Neutrophil (primary cell): ENCODE results near the gene TNNT2.

Experiments used
- H3K27ac ChIP-seq: fragments of 200-600 bp; sonication (generic); 2 replicates; pipeline ENCODE4 v1.5.1; 2016; ENCODE audit warnings: mild to moderate bottlenecking, moderate library complexity
- H3K27me3 ChIP-seq: fragments of 200-600 bp; sonication (generic); 2 replicates; pipeline ENCODE4 v1.6.0; 2016; ENCODE audit warnings: mild to moderate bottlenecking
- H3K36me3 ChIP-seq: fragments of 200-600 bp; sonication (generic); 2 replicates; pipeline ENCODE4 v1.5.1; 2017
- H3K4me1 ChIP-seq, 2 experiments: fragments of 200-600 bp in 1 of 2; sonication (generic) in 1 of 2; 1 replicate in 1 of 2; 2 replicates in 1 of 2; pipeline versions ENCODE4 v1.5.1 to v1.6.1; 2013 to 2016; ENCODE audit warnings: low read depth in 1 of 2, low read length in 1 of 2, mild to moderate bottlenecking in 1 of 2, moderate library complexity in 1 of 2; ENCODE audit not compliant: control insufficient read depth in 1 of 2, insufficient read depth in 1 of 2
- H3K4me3 ChIP-seq, 2 experiments: fragments of 200-600 bp in 1 of 2; sonication (generic) in 1 of 2; 1 replicate in 1 of 2; 2 replicates in 1 of 2; pipeline ENCODE4 v1.5.1; 2013 to 2016; ENCODE audit warnings: low read depth in 1 of 2, low read length in 1 of 2, mild to moderate bottlenecking in 1 of 2, moderate library complexity in 1 of 2
- H3K9me3 ChIP-seq: fragments of 200-600 bp; sonication (generic); 2 replicates; pipeline ENCODE4 v1.5.1; 2016
- TF ChIP-seq, protein P1 (sequence below): fragments of 200-600 bp; sonication (generic); IDR thresholded peaks from 2 replicates; pipeline ENCODE4 v1.5.1; 2016; ENCODE audit warnings: antibody characterized with exemption

TNNT2 gene

GRCh38 chr1:201313086-201313485, 64.4 kb downstream of the TNNT2 start:
- peaks cover 25% of the 10 kb centered on the region for H3K27me3 ChIP-seq
- no peaks in the 10 kb centered on the region for H3K36me3 ChIP-seq
- peaks cover 0 to 24% of the 10 kb centered on the region in 2 experiments for H3K4me1 ChIP-seq
- H3K27ac ChIP-seq, result no peak overlapping the region
- no peak overlapping the region for H3K4me3 ChIP-seq
- TF ChIP-seq, protein P1, sequence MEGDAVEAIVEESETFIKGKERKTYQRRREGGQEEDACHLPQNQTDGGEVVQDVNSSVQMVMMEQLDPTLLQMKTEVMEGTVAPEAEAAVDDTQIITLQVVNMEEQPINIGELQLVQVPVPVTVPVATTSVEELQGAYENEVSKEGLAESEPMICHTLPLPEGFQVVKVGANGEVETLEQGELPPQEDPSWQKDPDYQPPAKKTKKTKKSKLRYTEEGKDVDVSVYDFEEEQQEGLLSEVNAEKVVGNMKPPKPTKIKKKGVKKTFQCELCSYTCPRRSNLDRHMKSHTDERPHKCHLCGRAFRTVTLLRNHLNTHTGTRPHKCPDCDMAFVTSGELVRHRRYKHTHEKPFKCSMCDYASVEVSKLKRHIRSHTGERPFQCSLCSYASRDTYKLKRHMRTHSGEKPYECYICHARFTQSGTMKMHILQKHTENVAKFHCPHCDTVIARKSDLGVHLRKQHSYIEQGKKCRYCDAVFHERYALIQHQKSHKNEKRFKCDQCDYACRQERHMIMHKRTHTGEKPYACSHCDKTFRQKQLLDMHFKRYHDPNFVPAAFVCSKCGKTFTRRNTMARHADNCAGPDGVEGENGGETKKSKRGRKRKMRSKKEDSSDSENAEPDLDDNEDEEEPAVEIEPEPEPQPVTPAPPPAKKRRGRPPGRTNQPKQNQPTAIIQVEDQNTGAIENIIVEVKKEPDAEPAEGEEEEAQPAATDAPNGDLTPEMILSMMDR, result no peak
- H3K9me3 ChIP-seq, result no peaks in the 10 kb centered on the region

- no peak overlapping the region for H3K27ac ChIP-seq
- H3K9me3 ChIP-seq, result no peaks in the 10 kb centered on the region
- no peaks in the 10 kb centered on the region for H3K36me3 ChIP-seq
- TF ChIP-seq, protein P1, result no peak
- H3K4me3 ChIP-seq, result no peak overlapping the region
- H3K27me3 ChIP-seq, result peaks cover 32% of the 10 kb centered on the region
- peaks cover 0 to 24% of the 10 kb centered on the region in 2 experiments for H3K4me1 ChIP-seq
These were observed 65.2 kb downstream of the TNNT2 start for GRCh38 chr1:201312298-201312697.

GRCh38 chr1:201311356-201312011, 66.0 kb downstream of the TNNT2 start:
- Histone ChIP-seq H3K4me3 (no peak overlapping the region), H3K27me3 (peaks cover 36% of the 10 kb centered on the region), H3K4me1 (peaks cover 0 to 24% of the 10 kb centered on the region in 2 experiments), H3K27ac (no peak overlapping the region), H3K36me3 (no peaks in the 10 kb centered on the region), H3K9me3 (no peaks in the 10 kb centered on the region)
- TF ChIP-seq, protein P1, result no peak

- TF ChIP-seq, protein P1, result no peak
- H3K9me3 ChIP-seq, result no peaks in the 10 kb centered on the region
- peaks cover 41% of the 10 kb centered on the region for H3K27me3 ChIP-seq
- H3K27ac ChIP-seq, result no peak overlapping the region
- peaks cover 0 to 24% of the 10 kb centered on the region in 2 experiments for H3K4me1 ChIP-seq
- no peak overlapping the region for H3K4me3 ChIP-seq
- no peaks in the 10 kb centered on the region for H3K36me3 ChIP-seq
These were observed 66.5 kb downstream of the TNNT2 start for GRCh38 chr1:201310986-201311355.

GRCh38 chr1:201310251-201310985, 67.1 kb downstream of the TNNT2 start:
- H3K4me3 ChIP-seq, result no peak overlapping the region
- no peak overlapping the region for H3K27ac ChIP-seq
- H3K9me3 ChIP-seq, result no peaks in the 10 kb centered on the region
- TF ChIP-seq, protein P1, result no peak
- no peaks in the 10 kb centered on the region for H3K36me3 ChIP-seq
- H3K4me1 ChIP-seq, result peaks cover 0 to 24% of the 10 kb centered on the region in 2 experiments
- peaks cover 47% of the 10 kb centered on the region for H3K27me3 ChIP-seq
